ENCODE data around the gene POP4.
"Not testable (repeated sequence)": the region's sequence is repeated elsewhere in the genome, so short reads cannot be mapped to it uniquely, and the experiment has no call there.

POP4 gene

DNA sequence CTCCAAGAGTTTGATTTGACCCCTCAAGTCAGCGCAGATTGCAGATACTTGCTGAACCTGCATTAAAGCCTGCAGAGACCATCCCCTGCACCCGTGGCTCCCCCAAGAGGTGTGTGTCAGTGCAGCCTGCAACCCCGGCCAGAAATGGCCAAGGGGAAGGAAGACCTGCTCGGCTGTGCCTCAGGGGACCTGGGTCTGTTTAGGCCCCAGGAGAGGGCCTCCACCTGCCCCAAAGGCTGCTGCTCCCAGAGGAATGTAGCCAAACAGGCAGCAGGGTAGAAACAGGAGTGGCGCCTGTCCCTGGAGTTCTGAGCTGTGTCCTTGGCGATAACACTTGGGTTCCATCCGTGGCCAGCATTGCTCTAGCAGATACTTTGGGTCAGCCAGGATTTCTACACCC is 8.0 kb downstream of the POP4 start:
- DNase-seq, result no peak

DNA sequence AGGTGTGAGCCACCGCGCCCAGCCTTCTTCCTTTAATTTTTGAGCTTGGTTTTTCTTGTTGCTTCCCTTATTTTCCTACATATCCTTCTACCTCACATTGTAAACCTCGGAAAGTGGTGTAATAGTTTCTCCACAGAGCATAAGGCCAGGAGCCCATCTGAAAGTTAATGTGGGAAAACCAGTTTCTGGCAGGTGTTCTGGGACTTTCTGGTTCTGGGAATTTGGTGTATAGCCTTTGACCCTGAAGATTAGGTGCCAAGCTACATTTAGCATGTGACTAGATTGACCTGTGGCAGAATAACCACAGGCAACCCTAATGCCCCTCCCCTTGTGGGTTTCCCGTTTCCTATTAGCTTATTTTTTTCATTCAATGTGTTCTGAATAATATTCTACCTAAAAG is 8.7 kb downstream of the POP4 start:
- no peak for DNase-seq

DNA sequence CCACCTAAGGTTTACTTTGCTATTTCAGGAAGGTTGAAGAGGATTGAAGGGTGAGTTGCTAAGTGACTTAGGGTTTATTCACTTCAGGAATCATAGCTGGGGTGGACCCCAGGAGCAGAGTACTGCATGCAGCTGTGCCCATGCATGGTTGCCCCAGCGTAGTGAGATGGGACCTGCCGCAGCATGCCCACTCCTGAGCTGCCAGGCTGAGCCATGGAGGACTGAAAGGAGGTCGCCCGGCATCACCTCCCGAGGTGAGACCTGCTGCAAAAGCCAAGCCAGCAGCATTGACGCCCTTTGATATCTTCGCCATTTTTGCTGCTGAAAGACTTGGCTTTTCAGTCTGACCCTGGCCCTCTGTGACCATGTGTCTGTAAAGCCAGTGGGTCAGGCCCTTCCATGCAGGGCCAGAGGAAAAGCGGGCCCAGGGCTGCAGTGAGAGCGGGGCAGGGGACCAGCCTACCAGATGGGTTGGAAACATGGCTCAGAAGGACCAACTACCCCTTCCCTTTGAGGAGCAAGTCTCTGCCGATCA is 9.9 kb downstream of the POP4 start:
- DNase-seq, result no peak

DNA sequence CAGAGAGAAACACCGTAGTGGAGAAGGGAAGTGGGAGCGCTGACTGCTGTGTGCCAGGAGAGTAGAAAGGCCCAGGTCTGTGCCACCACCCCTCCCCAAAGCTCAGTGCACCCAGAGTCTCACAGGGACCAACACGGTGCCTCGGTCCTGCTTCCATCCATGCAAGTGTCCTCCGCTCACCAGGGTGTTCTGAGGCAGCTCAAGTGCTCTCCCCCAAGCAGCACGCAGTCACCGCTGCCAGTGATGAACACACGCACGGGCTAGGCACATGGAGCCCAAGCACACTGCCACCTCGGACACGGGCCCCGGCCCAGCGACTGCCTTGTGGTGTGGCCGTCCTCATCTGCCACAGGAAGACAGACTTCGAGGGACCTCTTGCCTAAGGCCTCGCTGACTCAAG is 10.5 kb downstream of the POP4 start:
- DNase-seq, result no peak

DNA sequence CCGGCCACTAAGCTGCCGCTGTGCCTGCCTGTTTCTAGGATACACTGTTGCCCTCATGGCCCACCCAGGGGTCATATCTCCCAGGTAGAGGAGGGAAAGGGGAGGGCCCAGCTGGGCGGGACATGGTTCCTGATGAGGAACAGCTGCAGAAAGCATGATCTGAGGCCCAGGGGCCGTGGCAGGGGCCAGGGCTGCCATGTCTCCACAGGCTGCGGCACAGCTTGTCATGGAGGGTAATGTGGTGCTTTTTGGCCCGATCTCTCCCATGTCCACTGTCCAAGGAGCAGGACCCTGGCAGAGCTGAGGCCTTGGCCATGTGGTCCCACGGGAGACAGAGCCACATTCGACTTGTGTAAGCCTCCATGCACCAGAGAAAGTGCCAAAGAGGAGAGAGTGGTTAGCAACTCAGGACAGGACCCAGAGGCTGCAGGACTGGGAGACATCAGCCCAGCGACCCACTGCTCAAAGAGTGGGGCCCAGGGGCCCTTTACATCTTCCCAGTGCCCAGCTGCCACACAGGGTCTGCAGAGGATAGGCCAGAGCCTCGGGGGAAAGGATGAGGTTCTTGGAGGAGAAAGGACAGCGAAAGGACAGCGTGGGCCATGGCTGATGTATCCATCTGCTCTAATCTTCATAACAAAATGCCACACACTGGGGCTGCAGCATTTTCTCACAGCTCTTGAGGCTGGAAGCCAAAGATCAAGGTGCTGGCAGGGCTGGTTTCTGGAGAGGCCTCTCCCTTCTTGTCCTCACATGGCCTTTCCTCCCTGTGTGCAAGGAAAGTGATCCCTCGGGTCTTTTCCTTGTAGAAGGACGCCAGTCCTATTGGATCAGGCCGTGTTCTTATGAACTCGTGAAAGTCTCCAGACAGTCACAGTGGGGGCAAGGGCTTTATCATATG is 11.5 kb downstream of the POP4 start:
- no peak for DNase-seq

DNA sequence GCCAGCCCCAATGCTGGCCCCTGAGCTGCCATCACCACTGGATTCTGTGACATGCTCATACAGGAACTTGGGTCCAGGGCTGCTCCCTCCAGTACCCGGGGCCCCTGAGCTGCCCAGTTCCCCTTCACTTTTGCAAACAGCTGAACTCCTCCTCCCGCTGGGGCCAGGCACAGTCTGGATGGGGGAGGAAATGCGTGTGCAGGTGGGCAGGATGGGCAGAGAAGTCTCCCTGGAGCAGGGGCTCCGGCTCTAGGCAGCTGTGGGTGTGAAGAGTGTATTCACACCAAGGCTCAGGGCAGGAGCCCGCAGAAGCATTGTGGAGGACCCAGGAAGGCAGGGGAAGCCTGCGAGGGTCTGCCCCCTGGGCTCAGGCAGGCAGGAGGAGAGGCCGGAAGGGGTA is 12.4 kb downstream of the POP4 start:
- no peak for DNase-seq

DNA sequence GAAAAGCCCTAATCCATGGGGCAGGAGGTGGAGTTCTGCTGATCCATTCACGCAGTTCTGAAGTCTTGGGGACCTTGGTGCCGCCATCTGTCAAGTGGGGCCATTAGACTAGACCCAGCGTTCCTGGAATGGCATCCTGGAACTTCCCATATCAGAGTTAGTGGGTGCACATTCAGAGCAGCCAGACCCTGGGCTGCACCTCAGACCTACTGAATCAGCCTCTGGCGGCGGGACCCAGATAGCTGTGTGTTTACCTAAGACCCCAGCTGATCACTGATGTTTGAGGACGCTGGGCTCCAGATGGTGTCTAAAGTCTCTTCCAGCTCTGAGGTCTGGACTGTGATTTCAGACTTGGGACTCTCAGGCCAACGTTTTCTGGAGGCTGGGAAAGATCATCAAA is 12.8 kb downstream of the POP4 start:
- DNase-seq, result no peak

DNA sequence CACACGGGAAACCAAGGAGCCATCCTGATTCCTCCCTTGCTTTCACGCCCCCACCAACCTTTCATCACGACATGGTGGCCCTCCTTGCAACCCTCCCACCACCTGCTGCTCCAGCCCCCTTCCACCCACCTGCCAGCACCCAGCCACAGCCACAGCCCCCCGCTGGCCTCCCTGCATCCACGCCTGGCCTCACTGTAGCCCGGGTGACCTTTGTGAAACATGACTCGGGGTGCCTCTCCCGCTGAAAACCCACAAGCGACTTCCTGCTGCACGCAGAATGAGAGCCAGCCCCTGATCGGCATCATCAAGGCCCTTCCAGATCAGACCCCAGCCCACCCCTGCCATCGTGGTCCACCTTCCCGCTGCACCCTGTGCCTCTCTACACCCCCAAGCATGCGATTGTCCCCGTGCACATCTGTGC is 14.9 kb downstream of the POP4 start:
- peak; percentile 45 for DNase-seq

DNA sequence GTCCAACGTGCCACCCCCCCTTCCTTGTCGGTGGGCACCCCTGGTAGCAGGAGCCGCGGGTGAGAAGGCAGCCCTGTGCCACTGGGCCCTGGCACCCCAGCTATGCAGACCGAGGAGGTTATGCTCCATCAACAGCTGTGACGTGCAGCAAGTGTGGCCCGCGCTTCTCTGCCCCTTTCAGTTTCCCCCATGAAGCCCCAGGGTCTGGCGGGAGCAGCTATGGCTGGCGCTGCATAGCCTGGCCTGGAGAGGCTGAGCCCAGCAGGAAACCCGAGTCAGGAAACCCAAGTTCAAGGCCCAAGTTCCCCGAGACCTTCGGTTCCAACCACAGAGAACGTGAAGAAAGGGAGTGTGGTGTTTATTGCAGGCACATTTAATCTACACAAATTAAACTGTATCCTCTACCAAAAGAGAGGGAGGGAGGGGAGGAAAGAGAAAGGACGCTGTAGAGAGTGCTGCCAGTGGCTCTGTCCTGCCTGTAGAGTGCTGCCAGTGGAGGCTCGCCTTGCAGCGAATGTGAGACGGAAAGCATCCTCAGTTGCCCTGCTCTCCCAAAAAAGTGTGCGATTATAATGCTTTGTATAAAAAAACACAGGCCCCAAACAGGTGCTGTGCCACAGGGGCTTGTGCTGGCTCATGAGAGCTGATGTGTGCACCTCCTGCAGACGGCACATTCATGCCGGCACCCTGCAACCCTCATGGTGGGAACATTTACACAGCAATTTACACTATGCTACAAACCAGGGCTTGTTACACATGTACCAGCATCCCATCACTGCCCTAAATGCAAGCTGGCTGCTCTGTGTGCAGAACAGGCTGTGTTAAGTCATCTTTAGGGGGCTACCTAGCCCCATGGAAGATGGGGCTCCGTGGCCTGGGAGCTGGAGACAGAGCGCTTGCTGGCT is 16.3 kb downstream of the POP4 start:
- peak; percentile 34 for DNase-seq

DNA sequence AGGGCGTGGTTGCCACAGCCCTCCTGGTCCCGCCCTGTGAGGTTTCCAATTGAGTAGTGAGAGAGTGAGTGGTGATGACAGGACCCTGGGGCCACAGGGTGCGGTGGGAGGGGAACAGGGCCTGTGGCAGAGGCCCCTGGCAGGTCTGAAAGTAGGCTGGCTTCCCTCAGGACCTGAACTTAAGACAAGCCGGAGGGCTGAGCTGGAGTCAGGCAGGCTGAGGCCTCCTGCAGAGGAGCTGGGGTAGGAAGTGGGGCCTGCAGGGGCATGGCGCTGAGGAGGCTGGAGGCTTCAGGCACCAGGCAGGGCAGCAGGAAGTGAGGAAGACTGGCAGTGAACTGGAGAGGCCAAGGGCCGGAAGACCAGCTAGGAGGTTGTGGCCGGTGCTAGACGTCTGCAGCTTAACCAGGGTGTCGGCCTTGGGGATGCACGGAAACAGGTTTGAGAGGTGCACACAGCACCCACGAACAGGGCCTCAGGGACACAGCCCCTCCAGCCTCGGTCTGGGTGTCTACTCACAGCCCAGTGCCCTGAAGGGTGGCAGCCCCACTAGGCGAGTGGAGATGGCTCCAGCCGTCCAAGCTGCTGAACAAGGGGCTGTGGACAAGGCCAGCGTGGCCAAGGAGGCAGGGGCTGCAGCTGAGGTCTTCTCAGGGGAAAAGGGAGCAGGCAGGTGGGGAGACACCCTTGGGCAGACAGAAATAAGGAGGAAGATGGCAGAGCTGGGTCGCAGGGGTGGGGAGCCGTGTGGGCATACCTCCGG is 17.8 kb downstream of the POP4 start:
- peak; percentile 36 for DNase-seq

DNA sequence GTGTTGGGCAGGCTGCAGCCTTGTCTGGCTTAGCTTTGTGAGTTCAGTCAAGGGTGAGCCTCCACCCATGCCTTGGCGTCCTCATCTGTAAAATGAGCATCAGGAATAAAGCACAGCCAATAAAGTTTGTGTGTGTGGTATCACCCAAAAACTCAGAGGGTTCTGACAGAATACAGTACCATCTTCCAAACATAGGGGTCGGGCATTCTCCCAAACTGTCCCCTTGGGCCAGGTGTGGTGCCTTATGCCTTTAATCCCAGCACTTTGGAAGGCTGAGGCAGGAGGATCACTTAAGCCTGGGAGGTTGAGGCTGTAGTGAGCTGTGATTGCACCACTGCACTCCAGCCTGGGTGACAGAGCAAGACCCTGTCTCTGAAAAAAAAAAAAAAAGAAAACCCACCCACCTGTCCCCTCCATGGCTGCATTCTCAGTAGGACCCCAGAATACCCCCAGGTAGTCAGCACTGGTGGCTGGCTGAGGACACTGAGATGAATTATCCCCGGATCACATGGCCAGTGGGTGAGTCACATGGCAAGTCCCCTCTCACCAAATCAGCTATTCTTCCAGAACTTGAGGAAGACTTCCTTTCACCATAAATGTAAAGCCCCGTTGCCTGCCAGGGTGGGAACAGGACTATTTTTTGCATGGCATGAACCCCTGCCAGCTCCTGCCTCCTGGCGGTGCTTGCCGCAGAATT is 18.6 kb downstream of the POP4 start:
- DNase-seq, result no peak

DNA sequence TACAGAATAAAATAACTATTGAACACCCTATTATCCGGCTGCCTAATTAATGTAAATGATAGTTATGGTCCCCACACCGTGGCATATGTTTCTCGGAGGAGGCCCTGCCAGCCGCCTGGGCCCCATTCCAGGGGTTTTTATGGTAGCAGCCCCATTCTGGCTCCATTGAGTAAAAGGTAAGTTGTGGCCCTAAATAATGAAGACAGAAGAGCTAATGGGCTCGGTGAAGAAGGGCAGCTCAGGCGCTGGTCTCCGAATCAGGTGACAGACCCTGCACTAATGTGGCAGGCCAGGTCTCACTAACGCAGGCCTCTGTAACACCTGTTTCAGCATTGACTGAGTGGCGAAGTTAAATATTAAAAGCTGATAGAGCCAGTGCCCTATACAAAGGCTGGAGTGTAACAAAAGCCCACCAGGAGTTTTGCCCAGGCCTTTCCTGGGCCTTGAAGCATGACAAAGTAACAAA is 19.1 kb downstream of the POP4 start:
- no peak for DNase-seq

DNA sequence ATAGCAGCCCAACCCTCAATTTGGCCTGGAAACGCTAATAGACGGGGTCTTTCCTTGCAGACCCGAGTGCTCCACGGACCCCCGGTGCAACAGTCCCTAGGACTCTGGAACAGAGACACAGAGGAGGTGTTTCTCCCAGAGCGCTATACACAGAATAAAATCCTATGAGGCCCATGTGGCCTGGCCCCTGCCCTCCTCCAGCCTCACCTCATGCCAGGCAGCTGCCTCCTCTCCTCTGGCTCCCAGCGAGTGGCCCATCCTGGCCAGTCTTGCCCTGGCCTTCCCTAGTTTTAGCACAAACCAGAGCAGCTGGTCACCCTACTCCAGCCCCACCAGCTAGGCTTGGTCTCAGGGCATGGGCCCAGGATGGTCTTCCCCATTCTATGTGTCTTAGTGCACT is 20.3 kb downstream of the POP4 start:
- no peak for DNase-seq

DNA sequence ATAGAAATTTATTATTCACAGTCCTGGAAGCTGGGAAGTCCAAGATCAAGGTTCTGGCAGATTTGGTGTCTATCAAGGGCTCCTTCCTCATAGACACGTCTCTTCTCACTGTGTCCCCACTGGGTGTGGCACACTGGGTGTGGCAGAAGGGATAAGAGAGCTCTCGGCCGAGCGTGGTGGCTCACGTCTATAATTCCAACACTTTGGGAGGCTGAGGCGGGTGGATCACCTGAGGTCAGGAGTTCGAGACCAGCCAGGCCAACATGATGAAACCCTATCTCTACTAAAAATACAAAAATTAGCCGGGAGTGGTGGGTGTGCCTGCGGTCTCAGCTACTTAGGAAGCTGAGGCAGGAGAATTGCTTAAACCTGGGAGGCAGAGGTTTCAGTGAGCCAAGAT is 20.7 kb downstream of the POP4 start:
- DNase-seq, result not testable (repeated sequence)

DNA sequence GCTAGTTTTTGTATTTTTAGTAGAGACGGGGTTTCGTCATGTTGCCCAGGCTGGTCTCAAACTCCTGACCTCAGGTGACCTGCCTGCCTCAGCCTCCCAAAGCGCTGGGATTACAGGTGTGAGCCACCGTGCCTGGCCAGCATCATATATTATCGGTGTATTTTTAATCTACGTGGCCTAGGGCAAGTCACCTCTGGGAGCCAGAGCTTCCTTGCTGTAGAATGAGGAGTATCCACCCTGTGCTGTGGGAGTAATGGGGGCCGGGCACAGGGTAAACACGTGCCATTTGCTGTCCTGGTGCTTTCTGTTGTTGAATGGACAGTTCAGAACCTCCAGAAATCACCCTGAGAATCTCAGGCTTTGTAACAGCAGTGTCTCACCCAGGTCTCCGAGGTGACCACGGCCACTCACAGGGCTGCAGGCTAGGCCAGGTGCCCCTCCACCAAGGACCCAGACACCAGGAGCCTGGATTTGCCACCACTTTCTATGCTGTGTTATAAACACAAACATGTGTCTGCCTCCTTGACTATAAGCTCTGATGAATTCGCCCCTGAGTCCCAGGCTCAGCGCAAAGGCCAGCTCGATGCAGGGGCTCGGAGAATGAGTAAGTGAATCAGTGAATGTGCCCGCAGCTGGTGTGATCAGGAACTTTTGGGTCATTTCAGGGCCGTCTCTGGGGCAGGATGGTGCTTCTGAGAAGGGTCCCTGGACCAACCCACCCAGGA is 22.7 kb downstream of the POP4 start:
- DNase-seq, result no peak

DNA sequence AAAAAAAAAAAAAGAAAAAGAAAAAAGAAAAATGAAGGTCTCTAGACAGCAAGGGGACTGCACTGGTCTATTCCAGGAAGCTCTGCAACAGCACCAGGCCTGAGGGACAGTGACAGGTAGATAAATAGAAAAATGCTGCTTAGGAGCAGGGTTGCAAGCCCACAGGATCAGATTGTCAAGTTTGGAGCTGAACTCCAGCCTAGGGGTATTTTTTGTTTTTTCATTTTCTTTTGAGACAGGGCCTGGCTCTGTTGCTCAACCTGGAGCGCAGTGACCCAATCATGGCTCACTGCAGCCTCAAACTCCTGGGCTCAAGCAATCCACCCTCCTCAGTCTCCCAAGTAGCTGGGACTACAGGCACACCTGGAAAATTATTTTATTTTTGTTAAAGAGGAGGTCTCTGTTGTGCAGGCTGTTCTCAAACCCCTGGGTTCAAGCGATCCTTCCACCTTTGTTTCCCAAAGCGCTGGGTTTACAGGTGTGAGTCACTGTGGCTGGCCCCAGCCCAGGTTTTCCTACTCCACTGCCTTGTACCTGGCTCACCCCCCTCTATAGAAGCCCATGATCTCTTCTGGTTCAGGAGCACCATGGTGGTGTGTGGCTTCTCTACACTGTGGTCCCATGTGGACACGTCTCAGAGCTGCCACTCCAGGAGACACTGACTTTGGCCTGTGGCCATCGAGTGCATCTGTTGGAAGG is 23.9 kb downstream of the POP4 start:
- DNase-seq, result no peak

DNA sequence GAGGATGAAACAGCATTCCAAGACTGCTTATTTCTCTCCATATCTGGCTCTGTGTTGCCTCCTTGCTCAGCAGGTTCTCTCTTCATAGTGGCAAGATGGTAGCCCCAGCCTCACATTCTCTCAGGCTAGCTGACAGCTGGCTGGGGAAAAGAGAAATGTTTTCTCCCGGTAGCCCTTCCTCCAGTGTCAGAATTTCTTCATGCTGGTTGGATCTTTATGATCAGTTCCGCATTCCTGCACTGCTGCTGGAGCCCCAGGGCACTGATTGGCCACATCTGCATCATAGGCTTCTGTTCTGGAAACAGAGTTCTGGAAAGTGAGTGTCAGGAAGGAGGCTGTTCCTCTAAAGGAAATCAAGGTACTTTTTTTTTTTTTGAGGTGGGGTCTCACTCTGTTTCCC is 24.6 kb downstream of the POP4 start:
- DNase-seq, result no peak

DNA sequence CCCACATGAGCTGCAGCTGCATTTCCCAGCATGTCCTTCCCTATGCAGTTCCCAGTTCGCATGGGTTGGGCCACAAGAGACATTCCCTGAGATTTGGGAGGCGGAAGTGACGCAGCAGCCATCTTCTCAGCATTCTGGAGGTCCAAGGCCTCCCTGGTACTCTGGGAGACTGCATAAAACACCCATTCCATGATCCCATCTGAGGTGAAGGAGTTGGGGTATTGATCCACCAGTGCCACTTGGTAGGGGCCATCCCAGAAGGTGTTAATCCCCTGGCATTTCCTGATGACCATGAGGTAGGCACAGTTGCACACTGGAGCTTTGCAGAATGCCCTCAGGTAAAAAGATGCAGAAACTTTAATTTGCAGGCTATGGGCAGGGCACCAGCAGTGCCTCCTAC is 25.4 kb downstream of the POP4 start:
- no peak for DNase-seq

DNA sequence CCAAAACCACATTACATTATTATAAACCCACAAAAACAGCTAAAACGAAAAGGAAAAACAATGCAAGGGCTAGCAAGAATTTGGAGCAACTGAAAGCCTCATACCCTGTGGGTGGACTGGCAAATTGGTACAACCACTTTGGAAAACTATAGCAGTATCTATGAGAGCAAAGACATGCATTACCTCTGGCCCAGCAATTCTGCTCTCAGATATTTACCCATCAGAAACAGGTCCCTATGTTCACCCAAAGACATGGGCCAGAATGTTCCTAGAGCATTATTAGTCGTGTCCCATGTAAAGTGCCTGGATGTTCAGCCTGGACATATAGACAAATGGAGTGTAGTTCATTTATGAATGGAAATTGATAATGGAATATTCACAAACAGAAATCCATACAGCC is 27.9 kb downstream of the POP4 start:
- DNase-seq, result no peak

DNA sequence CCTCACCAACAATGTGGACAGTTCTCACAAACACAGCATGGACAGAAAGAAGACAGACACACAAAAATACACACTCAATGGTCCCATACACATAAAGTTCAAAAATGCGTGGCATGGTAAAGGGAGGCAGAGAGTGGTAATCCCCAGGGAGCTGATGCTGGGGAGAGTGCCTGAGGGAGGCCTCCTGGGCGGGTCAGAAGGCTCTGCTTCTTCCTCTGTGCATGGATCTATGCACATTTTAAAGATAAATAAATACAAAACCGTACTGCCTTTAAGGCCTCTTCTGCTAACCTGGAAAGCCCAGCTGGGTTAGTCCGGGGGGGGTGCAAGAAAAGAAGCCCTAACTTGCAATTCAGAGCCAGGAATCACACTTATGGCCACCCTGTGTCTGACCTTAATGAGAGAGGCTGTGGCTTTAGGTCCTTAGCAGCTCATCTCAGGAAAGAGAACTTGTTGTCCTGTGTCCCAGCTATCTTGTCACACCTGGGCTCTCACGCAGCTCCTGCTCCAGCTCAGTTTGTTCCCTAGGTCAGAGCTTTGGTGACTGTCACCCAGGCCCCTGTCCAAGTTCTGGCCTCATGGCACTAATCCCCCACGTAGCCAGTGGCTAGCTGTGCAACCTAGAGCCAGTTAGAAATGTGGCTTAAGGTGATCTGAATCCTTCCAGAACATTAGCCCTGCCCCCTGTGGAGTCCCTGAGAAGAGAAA is 28.5 kb downstream of the POP4 start:
- DNase-seq, result no peak

All from activated gamma-delta T cell treated with Interleukin-2 at 50 U/mL for 16 hours (primary cell).